A549 (cell line): Measurements from ENCODE around the gene FOXRED1.

Experiments
- JUN ChIP-seq, 2 experiments: fragments of >200 bp; sonication (Bioruptor Twin); formaldehyde crosslinking; IDR thresholded peaks; 2 replicates in 1 of 2; 3 replicates in 1 of 2; pipeline ENCODE4 v1.6.1; 2016 to 2017
- KDM5A ChIP-seq: fragments of 200-600 bp; sonication (generic); IDR thresholded peaks from 2 replicates; pipeline ENCODE4 v1.6.1; 2016; ENCODE audit warnings: antibody characterized with exemption, mild to moderate bottlenecking
- POLR2AphosphoS2 ChIP-seq: conservative IDR thresholded peaks from 2 replicates; pipeline ENCODE4 v1.6.1; 2012; ENCODE audit warnings: low read length, improper control_type of control experiment, inconsistent platforms
- RCOR1 ChIP-seq: fragments of 150-350 bp; IDR thresholded peaks from 2 replicates; pipeline ENCODE4 v1.6.1; 2014; ENCODE audit warnings: antibody characterized with exemption, low read length, low read depth
- RFX5 ChIP-seq: fragments of 450-650 bp; IDR thresholded peaks from 2 replicates; pipeline ENCODE4 v1.7.1; 2014; ENCODE audit warnings: antibody characterized with exemption, mild to moderate bottlenecking, moderate library complexity
- TF ChIP-seq, protein P1 (sequence below): fragments of >200 bp; sonication (Bioruptor Twin); formaldehyde crosslinking; IDR thresholded peaks from 3 replicates; pipeline ENCODE4 v1.5.1; 2016

DNA sequence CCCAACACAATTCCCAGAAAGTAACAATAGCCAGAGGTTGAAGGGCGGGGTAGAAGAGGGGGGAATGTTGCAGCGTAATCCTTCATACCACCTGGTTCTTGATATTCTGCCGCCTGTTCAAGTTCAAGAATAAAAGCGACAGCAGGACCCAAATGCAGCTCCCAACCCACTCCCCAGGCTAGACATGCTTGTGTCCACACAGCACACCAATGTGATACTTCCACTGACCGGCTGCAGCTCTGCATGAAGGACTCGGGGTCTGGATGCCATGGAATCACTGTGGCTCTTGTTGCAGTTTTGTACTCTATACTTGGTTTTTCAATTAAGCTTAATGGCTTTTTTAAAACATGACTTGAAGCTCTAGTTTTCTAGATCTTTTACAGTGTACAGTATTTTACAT, 6.7 kb upstream of the FOXRED1 start:
- no peak for TF ChIP-seq JUN (IDR thresholded peaks at IDR 0.05)
- TF ChIP-seq, protein P1, sequence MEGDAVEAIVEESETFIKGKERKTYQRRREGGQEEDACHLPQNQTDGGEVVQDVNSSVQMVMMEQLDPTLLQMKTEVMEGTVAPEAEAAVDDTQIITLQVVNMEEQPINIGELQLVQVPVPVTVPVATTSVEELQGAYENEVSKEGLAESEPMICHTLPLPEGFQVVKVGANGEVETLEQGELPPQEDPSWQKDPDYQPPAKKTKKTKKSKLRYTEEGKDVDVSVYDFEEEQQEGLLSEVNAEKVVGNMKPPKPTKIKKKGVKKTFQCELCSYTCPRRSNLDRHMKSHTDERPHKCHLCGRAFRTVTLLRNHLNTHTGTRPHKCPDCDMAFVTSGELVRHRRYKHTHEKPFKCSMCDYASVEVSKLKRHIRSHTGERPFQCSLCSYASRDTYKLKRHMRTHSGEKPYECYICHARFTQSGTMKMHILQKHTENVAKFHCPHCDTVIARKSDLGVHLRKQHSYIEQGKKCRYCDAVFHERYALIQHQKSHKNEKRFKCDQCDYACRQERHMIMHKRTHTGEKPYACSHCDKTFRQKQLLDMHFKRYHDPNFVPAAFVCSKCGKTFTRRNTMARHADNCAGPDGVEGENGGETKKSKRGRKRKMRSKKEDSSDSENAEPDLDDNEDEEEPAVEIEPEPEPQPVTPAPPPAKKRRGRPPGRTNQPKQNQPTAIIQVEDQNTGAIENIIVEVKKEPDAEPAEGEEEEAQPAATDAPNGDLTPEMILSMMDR = no peak
- TF ChIP-seq KDM5A = no peak
- no peak for TF ChIP-seq POLR2AphosphoS2
- TF ChIP-seq RCOR1 = no peak
- TF ChIP-seq RFX5 = no peak
